Loucy (cell line): ENCODE results near the gene SCD.

Experiments
- EZH2phosphoT487 ChIP-seq: fragments of 200-600 bp; IDR thresholded peaks from 2 replicates; pipeline ENCODE4 v1.6.1; 2018; ENCODE audit warnings: antibody characterized with exemption, mild to moderate bottlenecking, moderate library complexity, borderline replicate concordance
- TF ChIP-seq, protein P1 (sequence below): fragments of 200-600 bp; sonication (generic); conservative IDR thresholded peaks from 2 replicates; pipeline ENCODE4 v1.5.1; 2014; ENCODE audit warnings: mild to moderate bottlenecking, antibody characterized with exemption, low read length

DNA sequence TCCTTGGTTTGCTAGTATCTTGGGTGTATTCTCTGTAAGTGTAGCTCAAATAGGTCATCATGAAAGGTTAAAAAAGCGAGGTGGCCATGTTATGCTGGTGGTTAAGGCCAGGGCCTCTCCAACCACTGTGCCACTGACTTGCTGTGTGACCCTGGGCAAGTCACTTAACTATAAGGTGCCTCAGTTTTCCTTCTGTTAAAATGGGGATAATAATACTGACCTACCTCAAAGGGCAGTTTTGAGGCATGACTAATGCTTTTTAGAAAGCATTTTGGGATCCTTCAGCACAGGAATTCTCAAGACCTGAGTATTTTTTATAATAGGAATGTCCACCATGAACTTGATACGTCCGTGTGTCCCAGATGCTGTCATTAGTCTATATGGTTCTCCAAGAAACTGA is 17.1 kb downstream of the SCD start:
- TF ChIP-seq, protein P1, sequence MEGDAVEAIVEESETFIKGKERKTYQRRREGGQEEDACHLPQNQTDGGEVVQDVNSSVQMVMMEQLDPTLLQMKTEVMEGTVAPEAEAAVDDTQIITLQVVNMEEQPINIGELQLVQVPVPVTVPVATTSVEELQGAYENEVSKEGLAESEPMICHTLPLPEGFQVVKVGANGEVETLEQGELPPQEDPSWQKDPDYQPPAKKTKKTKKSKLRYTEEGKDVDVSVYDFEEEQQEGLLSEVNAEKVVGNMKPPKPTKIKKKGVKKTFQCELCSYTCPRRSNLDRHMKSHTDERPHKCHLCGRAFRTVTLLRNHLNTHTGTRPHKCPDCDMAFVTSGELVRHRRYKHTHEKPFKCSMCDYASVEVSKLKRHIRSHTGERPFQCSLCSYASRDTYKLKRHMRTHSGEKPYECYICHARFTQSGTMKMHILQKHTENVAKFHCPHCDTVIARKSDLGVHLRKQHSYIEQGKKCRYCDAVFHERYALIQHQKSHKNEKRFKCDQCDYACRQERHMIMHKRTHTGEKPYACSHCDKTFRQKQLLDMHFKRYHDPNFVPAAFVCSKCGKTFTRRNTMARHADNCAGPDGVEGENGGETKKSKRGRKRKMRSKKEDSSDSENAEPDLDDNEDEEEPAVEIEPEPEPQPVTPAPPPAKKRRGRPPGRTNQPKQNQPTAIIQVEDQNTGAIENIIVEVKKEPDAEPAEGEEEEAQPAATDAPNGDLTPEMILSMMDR: no peak
- TF ChIP-seq EZH2phosphoT487: no peak
